Pancreas (tissue), 10 donors: ENCODE results near the gene PCDHGB4. TPM values are rescaled to one million over a fixed set of nuclear protein-coding genes. Genes with fewer than 3 reads are reported as not detected.
A peak's percentile ranks its signal among the peaks of the same experiment; 100 is the strongest.

ENCODE experiments used
- ATAC-seq, 4 donors: fragments of 200-7000 bp; cut with Tn5 transposase; one replicate each; pipeline versions ENCODE4 v1.8.0 to v1.9.1; 2020; ENCODE audit warnings: mild to moderate bottlenecking in 4 of 4, moderate library complexity in 4 of 4
- DNase-seq, 6 donors: peaks; one replicate each; pipeline ENCODE4 v3.0.0-alpha.2; 2020
- FAIRE-seq: peaks from 2 replicates; lab custom pipeline; 2012; peaks lifted over from hg19 to GRCh38; lab: Jason Lieb, UNC
- H3K27ac ChIP-seq, 4 donors: fragments of 200-600 bp; sonication (generic); 1 replicate in 3 of 4; 2 replicates in 1 of 4; pipeline versions ENCODE4 v1.5.0 to v1.8.0; 2020
- H3K27me3 ChIP-seq, 4 donors: fragments of 200-600 bp; one replicate each; pipeline ENCODE4 v1.8.0; 2021
- H3K36me3 ChIP-seq, 3 donors: fragments of 200-600 bp; sonication (generic) in 1 of 3; one replicate each; pipeline versions ENCODE4 v1.5.0 to v1.8.0; 2020 to 2021
- H3K4me1 ChIP-seq, 3 donors: fragments of 200-600 bp; one replicate each; pipeline ENCODE4 v1.8.0; 2021
- H3K4me3 ChIP-seq, 4 donors: fragments of 200-600 bp; sonication (generic) in 2 of 4; one replicate each; pipeline versions ENCODE4 v1.5.0 to v1.8.0; 2020 to 2021
- H3K9me3 ChIP-seq, 4 donors: fragments of 200-600 bp; one replicate each; pipeline ENCODE4 v1.8.0; 2021
- CTCF ChIP-seq, 4 donors: fragments of 200-600 bp; sonication (generic) in 3 of 4; IDR thresholded peaks; one replicate each; pipeline versions ENCODE4 v1.5.0 to v1.8.0; 2021; ENCODE audit warnings: antibody characterized with exemption in 4 of 4
- WGBS, 2 donors: extraction: QIAGEN DNeasy Blood & Tissue Kit; methylation state at CpG; one replicate each; pipeline ENCODE4 v1.1.7; 2013; 5-methylcytosine and 5-hydroxymethylcytosine counted together
- intact Hi-C, 3 donors: fragments of 100-400 bp; cut with DNase I; formaldehyde crosslinking; loops; one replicate each; pipeline versions ENCODE4 v1.11.1 to v1.14.2; 2022
- polyA plus RNA-seq, 2 donors: library from polyadenylated mRNA; stranded (reverse); fragments of 200-250 nt; gene quantifications; one replicate each; pipeline ENCODE4 v1.2.3, GENCODE V29; 2013
- total RNA-seq, 6 donors: library from RNA; stranded (reverse); fragmentation: NEBNext Ultra II Directional in 4 of 6; extraction: Animal tissue kit (Norgen Biotek cat#: 25700) in 4 of 6; gene quantifications; one replicate each; pipeline versions ENCODE4 v1.2.1 to v1.2.4, GENCODE V29; 2021 to 2023
- donor health status: healthy with polysubstance abuse.
- donor health status: DM: no; HTN: no; CAD: no; lungs with moderate emphysema.
- donor health status: DM: no; HTN: no; CAD: no.
- donor health status: control.
- donor health status: control.
- donor health status: Bipolar disorder and iron deficiency.
- donor health status: DM: yes; HTN: yes; CAD: no.
- donor health status: DM: no; HTN: no; CAD: no.
- donor health status: DM: no; HTN: no; CAD: no.
- donor health status: DM: yes; HTN: yes; CAD: no.

PCDHGB4 gene
- total and polyA plus RNA-seq, 8 donors = 0.56 to 3.1 (median 1.8) TPM

- Histone ChIP-seq H3K36me3 (no peaks in the 10 kb centered on the region), H3K4me3 (peak within 1 kb of the TSS in 1 of 4 donors; percentile 10), H3K4me1 (no peaks in the 10 kb centered on the region), H3K27me3 (peaks cover 0 to 5% (median 0%) of the 10 kb centered on the region in 4 donors), H3K9me3 (peaks cover 0 to 9% (median 0%) of the 10 kb centered on the region in 4 donors), H3K27ac (no peak within 1 kb of the TSS)
- intact Hi-C loops = loop anchor here in 1 of 3 donors (10.0 kb wide), 1 partner anchor 65 kb away; the partner anchor contains the start of gene PCDHGA11
- ATAC-seq (no peak), FAIRE-seq (no peak), DNase-seq (no peak)
- WGBS, 2 donors = 14 to 17% methylated on average over 24 of the region's 24 CpGs
- no peak for TF ChIP-seq CTCF (IDR thresholded peaks at IDR 0.05)
Observed at GRCh38 chr5:141359790-141360426, 27.6 kb upstream of the PCDHGB4 start, which contains the start of gene PCDHGB2. Gene PCDHGB2, plus strand, starts transcription at chr5:141359994. Its CDS starts 142 bp downstream, at chr5:141360136.

- H3K27me3 ChIP-seq = peaks cover 0 to 5% (median 0%) of the 10 kb centered on the region in 4 donors
- H3K4me1 ChIP-seq = no peaks in the 10 kb centered on the region
- 24 to 29% methylated on average over 15 of the region's 15 CpGs for WGBS, 2 donors
- H3K27ac ChIP-seq = no peak overlapping the region
- TF ChIP-seq CTCF (IDR thresholded peaks at IDR 0.05) = no peak
- DNase-seq (no peak), FAIRE-seq (no peak), ATAC-seq (no peak)
- H3K36me3 ChIP-seq = no peaks in the 10 kb centered on the region
- no peak overlapping the region for H3K4me3 ChIP-seq
- H3K9me3 ChIP-seq = peaks cover 0 to 9% (median 0%) of the 10 kb centered on the region in 4 donors
- intact Hi-C loops = loop anchor here in 1 of 3 donors (10.0 kb wide), 1 partner anchor 64 kb away; the partner anchor contains the start of gene PCDHGA11
Observed at GRCh38 chr5:141360685-141361084, 26.8 kb upstream of the PCDHGB4 start.

- TF ChIP-seq CTCF (IDR thresholded peaks at IDR 0.05) = no peak
- Histone ChIP-seq H3K36me3 (no peaks in the 10 kb centered on the region), H3K27me3 (peaks cover 0 to 5% (median 0%) of the 10 kb centered on the region in 4 donors), H3K4me3 (no peak overlapping the region), H3K27ac (no peak overlapping the region), H3K4me1 (no peaks in the 10 kb centered on the region), H3K9me3 (peaks cover 0 to 6% (median 0%) of the 10 kb centered on the region in 4 donors)
- DNase-seq (no peak), FAIRE-seq (no peak), ATAC-seq (no peak)
- intact Hi-C loops = loop anchor here in 1 of 3 donors (10.0 kb wide), 1 partner anchor 62 kb away; the partner anchor contains the start of gene PCDHGA11
Observed at GRCh38 chr5:141362719-141363118, 24.8 kb upstream of the PCDHGB4 start.

GRCh38 chr5:141363952-141364660 lies 23.4 kb upstream of the PCDHGB4 start, which contains the start of gene PCDHGA5:
Gene PCDHGA5, plus strand, starts transcription at chr5:141364162. Its CDS starts 169 bp downstream, at chr5:141364331.
- TF ChIP-seq CTCF (IDR thresholded peaks at IDR 0.05) = no peak
- Histone ChIP-seq H3K36me3 (no peaks in the 10 kb centered on the region), H3K27me3 (peaks cover 0 to 5% (median 0%) of the 10 kb centered on the region in 4 donors), H3K27ac (no peak within 1 kb of the TSS), H3K4me3 (no peak within 1 kb of the TSS), H3K9me3 (peaks cover 0 to 6% (median 2%) of the 10 kb centered on the region in 4 donors), H3K4me1 (no peaks in the 10 kb centered on the region)
- FAIRE-seq = no peak
- intact Hi-C loops = loop anchor here in 1 of 3 donors (10.0 kb wide), 1 partner anchor 61 kb away; the partner anchor contains the start of gene PCDHGA11
- no peak for DNase-seq
- no peak for ATAC-seq
- WGBS, 2 donors = 12 to 14% methylated on average over 34 of the region's 34 CpGs
